Keratinocyte (primary cell): ENCODE results near the gene SLC7A14. TPM values are rescaled to one million over a fixed set of nuclear protein-coding genes. Genes with fewer than 3 reads are reported as not detected.

Source experiments
- DNase-seq: peaks from one replicate; pipeline ENCODE4 v3.0.0-alpha.2; 2011; ENCODE audit warnings: low read depth, missing footprints, low spot score
- FAIRE-seq: peaks from 2 replicates; lab custom pipeline; 2011; peaks lifted over from hg19 to GRCh38; lab: Jason Lieb, UNC
- H2AFZ ChIP-seq: 2 replicates; pipeline ENCODE4 v1.6.0; 2012; ENCODE audit warnings: low read length, control low read depth, inconsistent platforms; ENCODE audit not compliant: control insufficient read depth
- H3K27ac ChIP-seq: 2 replicates; pipeline ENCODE4 v1.5.1; 2011; ENCODE audit warnings: low read length; ENCODE audit not compliant: control insufficient read depth, insufficient read depth
- H3K27me3 ChIP-seq: 3 replicates; pipeline ENCODE4 v1.6.0; 2011; ENCODE audit warnings: low read length; ENCODE audit not compliant: control insufficient read depth, insufficient read depth; ENCODE audit errors: extremely low read depth
- H3K36me3 ChIP-seq, 2 experiments: 2 replicates in 1 of 2; 3 replicates in 1 of 2; pipeline ENCODE4 v1.5.1; 2011; ENCODE audit warnings: low read length in 2 of 2, mild to moderate bottlenecking in 1 of 2; ENCODE audit not compliant: control insufficient read depth in 2 of 2, insufficient read depth in 2 of 2; ENCODE audit errors: extremely low read depth in 1 of 2
- H3K4me1 ChIP-seq: 3 replicates; pipeline ENCODE4 v1.5.1; 2011; ENCODE audit warnings: low read length; ENCODE audit not compliant: control insufficient read depth, insufficient read depth; ENCODE audit errors: extremely low read depth
- H3K4me2 ChIP-seq: 3 replicates; pipeline ENCODE4 v1.6.0; 2011; ENCODE audit warnings: low read depth, low read length; ENCODE audit not compliant: control insufficient read depth, insufficient read depth; ENCODE audit errors: extremely low read depth
- H3K4me3 ChIP-seq, 3 experiments: fragments of 200-600 bp in 1 of 3; sonication (generic) in 1 of 3; 2 replicates in 2 of 3; 3 replicates in 1 of 3; pipeline ENCODE4 v1.5.1; 2011 to 2016; ENCODE audit warnings: low read length in 3 of 3, mild to moderate bottlenecking in 3 of 3, control low read depth in 2 of 3, inconsistent platforms in 1 of 3, low read depth in 1 of 3, mixed read lengths in 1 of 3, mixed run types in 1 of 3, moderate library complexity in 1 of 3; ENCODE audit not compliant: control insufficient read depth in 2 of 3, insufficient read depth in 2 of 3; ENCODE audit errors: extremely low read depth in 1 of 3
- H3K79me2 ChIP-seq: 2 replicates; pipeline ENCODE4 v1.6.0; 2012; ENCODE audit warnings: low read length; ENCODE audit not compliant: control insufficient read depth, insufficient read depth
- H3K9ac ChIP-seq: 3 replicates; pipeline ENCODE4 v1.6.0; 2011; ENCODE audit warnings: low read length; ENCODE audit not compliant: control insufficient read depth, insufficient read depth; ENCODE audit errors: extremely low read depth
- H3K9me1 ChIP-seq: 3 replicates; pipeline ENCODE4 v1.6.0; 2011; ENCODE audit warnings: low read length; ENCODE audit not compliant: control insufficient read depth, insufficient read depth; ENCODE audit errors: extremely low read depth
- H3K9me3 ChIP-seq: 2 replicates; pipeline ENCODE4 v1.5.1; 2012; ENCODE audit warnings: low read depth, low read length; ENCODE audit not compliant: control insufficient read depth
- H4K20me1 ChIP-seq: 3 replicates; pipeline ENCODE4 v1.6.0; 2011; ENCODE audit warnings: low read length; ENCODE audit not compliant: control insufficient read depth, insufficient read depth; ENCODE audit errors: extremely low read depth
- EZH2 ChIP-seq: IDR thresholded peaks from one replicate; pipeline ENCODE4 v1.6.1; 2012; ENCODE audit warnings: inconsistent platforms, mild to moderate bottlenecking, low read length, moderate library complexity
- dilution Hi-C: fragments of 300-500 bp; cut with MboI; formaldehyde crosslinking; loops from one replicate; pipeline ENCODE4 v1.7.0; 2020; ENCODE audit warnings: low sequenced_read_pairs; ENCODE audit not compliant: extremely low pct_ligation_motif_present
- polyA plus RNA-seq, 5 experiments: library from polyadenylated mRNA; depleted of rRNA in 3 of 5; stranded (reverse) in 3 of 5; stranded (forward) in 1 of 5; unstranded in 1 of 5; fragments of >200 nt; gene quantifications; 1 replicate in 1 of 5; 2 replicates in 3 of 5; 3 replicates in 1 of 5; pipeline versions ENCODE4 v1.2.1 to v1.2.3, GENCODE V29; 2011 to 2012; ENCODE audit warnings: missing spikeins in 2 of 5, low read depth in 1 of 5, low replicate concordance in 1 of 5
- TF ChIP-seq, protein P1 (sequence below), 3 experiments: IDR thresholded peaks in 1 of 3; conservative IDR thresholded peaks in 1 of 3; optimal IDR thresholded peaks in 1 of 3; 2 replicates in 2 of 3; 3 replicates in 1 of 3; pipeline versions ENCODE3 to v1.5.1; 2011; ENCODE audit warnings: low read length in 3 of 3, mild to moderate bottlenecking in 3 of 3, moderate library complexity in 2 of 3, control low read depth in 1 of 3, inconsistent platforms in 1 of 3; ENCODE audit not compliant: insufficient read depth in 2 of 3; ENCODE audit errors: extremely low read depth in 1 of 3

Gene SLC7A14
- polyA plus RNA-seq, 1 donor (not counting 4 experiments of a cell fraction or from before 2014, with no cell fraction given) = not detected

DNA sequence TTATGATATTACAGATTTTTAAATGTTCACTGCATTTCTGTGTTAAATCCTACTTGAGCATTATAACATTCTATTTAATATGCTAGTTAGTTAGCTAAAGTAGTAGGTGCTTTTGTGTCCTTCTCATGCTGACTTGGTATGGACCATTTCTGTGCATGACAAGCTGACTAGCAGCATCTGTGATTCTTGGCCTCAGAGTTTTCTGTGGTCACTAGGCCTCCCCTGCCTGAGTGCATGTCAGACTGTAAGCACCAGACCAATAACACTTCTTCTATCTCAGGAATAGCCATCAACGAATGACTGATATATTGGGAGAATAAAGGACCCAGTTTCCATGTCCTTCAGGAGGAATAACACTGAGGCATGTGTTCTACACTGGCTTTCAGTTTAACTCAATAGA, 22.6 kb upstream of the SLC7A14 start:
- Histone ChIP-seq H3K36me3 (no peaks in the 10 kb centered on the region), H3K27ac (no peak overlapping the region), H3K9me1 (no peaks in the 10 kb centered on the region), H3K4me1 (no peaks in the 10 kb centered on the region), H3K4me2 (no peak overlapping the region), H3K9me3 (no peaks in the 10 kb centered on the region), H4K20me1 (no peaks in the 10 kb centered on the region), H3K79me2 (no peaks in the 10 kb centered on the region), H3K9ac (no peak overlapping the region), H2AFZ (no peak overlapping the region), H3K4me3 (no peak overlapping the region), H3K27me3 (no peaks in the 10 kb centered on the region)
- FAIRE-seq (no peak), DNase-seq (no peak)
- dilution Hi-C loops = no loop called here
- TF ChIP-seq EZH2 = no peak

DNA sequence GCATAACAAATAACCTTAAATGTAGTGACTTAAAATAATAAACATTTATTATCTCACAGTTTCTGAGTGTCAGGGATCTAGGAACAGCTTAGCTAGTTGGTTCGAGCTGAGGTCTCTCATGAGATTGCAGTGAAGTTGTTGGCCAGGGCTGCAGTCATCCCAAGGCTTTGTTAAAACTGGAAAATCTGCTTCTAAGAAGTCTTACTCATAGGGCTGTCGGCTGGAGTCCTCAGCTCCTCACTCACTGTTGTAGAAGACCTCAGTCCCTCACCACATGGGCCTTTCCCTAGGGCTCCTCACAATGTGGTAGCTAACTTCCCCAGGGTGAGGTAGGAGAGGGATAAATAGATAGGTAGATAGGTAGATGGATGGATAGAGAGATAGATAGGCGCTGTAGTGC, 20.8 kb upstream of the SLC7A14 start:
- no peak for DNase-seq
- H3K36me3 ChIP-seq = no peaks in the 10 kb centered on the region
- H3K9me3 ChIP-seq = no peaks in the 10 kb centered on the region
- no peaks in the 10 kb centered on the region for H3K27me3 ChIP-seq
- no peaks in the 10 kb centered on the region for H3K79me2 ChIP-seq
- H3K4me2 ChIP-seq = no peak overlapping the region
- H3K4me3 ChIP-seq = no peak overlapping the region
- H3K4me1 ChIP-seq = no peaks in the 10 kb centered on the region
- no peak overlapping the region for H2AFZ ChIP-seq
- no peaks in the 10 kb centered on the region for H4K20me1 ChIP-seq
- no peak overlapping the region for H3K9ac ChIP-seq
- H3K27ac ChIP-seq = no peak overlapping the region
- TF ChIP-seq EZH2 = no peak
- TF ChIP-seq, protein P1, sequence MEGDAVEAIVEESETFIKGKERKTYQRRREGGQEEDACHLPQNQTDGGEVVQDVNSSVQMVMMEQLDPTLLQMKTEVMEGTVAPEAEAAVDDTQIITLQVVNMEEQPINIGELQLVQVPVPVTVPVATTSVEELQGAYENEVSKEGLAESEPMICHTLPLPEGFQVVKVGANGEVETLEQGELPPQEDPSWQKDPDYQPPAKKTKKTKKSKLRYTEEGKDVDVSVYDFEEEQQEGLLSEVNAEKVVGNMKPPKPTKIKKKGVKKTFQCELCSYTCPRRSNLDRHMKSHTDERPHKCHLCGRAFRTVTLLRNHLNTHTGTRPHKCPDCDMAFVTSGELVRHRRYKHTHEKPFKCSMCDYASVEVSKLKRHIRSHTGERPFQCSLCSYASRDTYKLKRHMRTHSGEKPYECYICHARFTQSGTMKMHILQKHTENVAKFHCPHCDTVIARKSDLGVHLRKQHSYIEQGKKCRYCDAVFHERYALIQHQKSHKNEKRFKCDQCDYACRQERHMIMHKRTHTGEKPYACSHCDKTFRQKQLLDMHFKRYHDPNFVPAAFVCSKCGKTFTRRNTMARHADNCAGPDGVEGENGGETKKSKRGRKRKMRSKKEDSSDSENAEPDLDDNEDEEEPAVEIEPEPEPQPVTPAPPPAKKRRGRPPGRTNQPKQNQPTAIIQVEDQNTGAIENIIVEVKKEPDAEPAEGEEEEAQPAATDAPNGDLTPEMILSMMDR (optimal IDR thresholded peaks at IDR 0.05 in 1 of 3, IDR thresholded peaks at IDR 0.05 in 1 of 3, conservative IDR thresholded peaks at IDR 0.05 in 1 of 3; ENCODE audit: extremely low read depth in 1 of 3, insufficient read depth in 2 of 3, low read length in 3 of 3) = no peak
- FAIRE-seq = peak; percentile 46
- dilution Hi-C loops = no loop called here
- H3K9me1 ChIP-seq = no peaks in the 10 kb centered on the region

DNA sequence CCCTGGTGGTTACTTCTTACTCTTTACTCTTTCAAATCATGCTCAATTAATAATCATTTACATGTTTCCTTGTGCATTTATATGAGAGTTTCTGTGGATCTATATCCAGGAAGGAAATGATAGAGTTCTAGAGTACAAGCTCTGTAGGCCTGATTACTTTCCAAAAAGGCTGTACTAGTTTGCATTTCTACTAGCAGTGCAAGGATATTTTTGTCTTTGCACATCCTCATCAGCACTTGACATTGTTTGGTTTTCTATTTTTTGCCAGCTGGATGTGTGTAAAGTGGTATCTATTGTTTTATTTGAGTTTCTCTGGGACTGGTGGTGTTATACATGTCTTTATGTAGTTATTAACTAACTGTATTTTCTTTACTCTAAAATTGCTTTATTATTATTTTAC, 19.6 kb upstream of the SLC7A14 start:
- no peaks in the 10 kb centered on the region for H3K36me3 ChIP-seq
- dilution Hi-C loops = no loop called here
- H2AFZ ChIP-seq = no peak overlapping the region
- H3K4me1 ChIP-seq = no peaks in the 10 kb centered on the region
- H3K9me1 ChIP-seq = no peaks in the 10 kb centered on the region
- H3K4me3 ChIP-seq = no peak overlapping the region
- H3K27me3 ChIP-seq = no peaks in the 10 kb centered on the region
- no peak overlapping the region for H3K4me2 ChIP-seq
- no peak overlapping the region for H3K27ac ChIP-seq
- DNase-seq = no peak
- TF ChIP-seq, protein P1 (optimal IDR thresholded peaks at IDR 0.05 in 1 of 3, IDR thresholded peaks at IDR 0.05 in 1 of 3, conservative IDR thresholded peaks at IDR 0.05 in 1 of 3; ENCODE audit: extremely low read depth in 1 of 3, insufficient read depth in 2 of 3, low read length in 3 of 3) = no peak
- TF ChIP-seq EZH2 = no peak
- no peaks in the 10 kb centered on the region for H4K20me1 ChIP-seq
- H3K9me3 ChIP-seq = no peaks in the 10 kb centered on the region
- no peak for FAIRE-seq
- no peak overlapping the region for H3K9ac ChIP-seq
- no peaks in the 10 kb centered on the region for H3K79me2 ChIP-seq
